CD8-positive, alpha-beta memory T cell (primary cell): ENCODE measurements around the gene HACD2. TPM values are rescaled to one million over a fixed set of nuclear protein-coding genes. Genes with fewer than 3 reads are reported as not detected.
"Not testable (repeated sequence)": the region's sequence is repeated elsewhere in the genome, so short reads cannot be mapped to it uniquely, and the experiment has no call there.

Source experiments
- CTCF ChIA-PET: fragments of 350-600 bp; sonication (Branson Sonifier 250); formaldehyde crosslinking; loops from one replicate; lab custom pipeline; 2021; ENCODE audit warnings: antibody characterized with exemption; lab: Charles Lee
- POLR2A ChIA-PET: fragments of 350-600 bp; sonication (Branson Sonifier 250); formaldehyde crosslinking; loops from one replicate; lab custom pipeline; 2021; ENCODE audit warnings: antibody characterized with exemption; lab: Charles Lee
- DNase-seq, 5 donors: peaks; one replicate each; pipeline versions ENCODE4 v3.0.0 to v3.0.0-alpha.2; 2020 to 2022; ENCODE audit warnings: mixed read lengths in 1 of 5
- H3K27ac ChIP-seq: one replicate; pipeline ENCODE4 v1.7.0; 2013; ENCODE audit warnings: low read depth, mild to moderate bottlenecking, low read length, moderate library complexity
- H3K27me3 ChIP-seq: 2 replicates; pipeline ENCODE4 v1.7.0; 2013; ENCODE audit warnings: low read length, mild to moderate bottlenecking; ENCODE audit not compliant: insufficient read depth, poor library complexity, severe bottlenecking
- H3K36me3 ChIP-seq: 2 replicates; pipeline ENCODE4 v1.7.0; 2013; ENCODE audit warnings: mild to moderate bottlenecking, low read length, moderate library complexity; ENCODE audit not compliant: insufficient read depth
- H3K4me1 ChIP-seq: 2 replicates; pipeline ENCODE4 v1.7.0; 2013; ENCODE audit warnings: mild to moderate bottlenecking, low read length, moderate library complexity; ENCODE audit not compliant: insufficient read depth
- H3K4me3 ChIP-seq: 2 replicates; pipeline ENCODE4 v1.7.0; 2013; ENCODE audit warnings: mild to moderate bottlenecking, low read length
- H3K9me3 ChIP-seq: 2 replicates; pipeline ENCODE4 v1.7.0; 2013; ENCODE audit warnings: mild to moderate bottlenecking, low read length
- H3K27ac Mint-ChIP-seq, 8 donors: one replicate each; pipeline ENCODE4 v1.8.0; 2020 to 2021; ENCODE audit warnings: mixed read lengths in 8 of 8, mild to moderate bottlenecking in 6 of 8, inconsistent platforms in 3 of 8, moderate library complexity in 3 of 8
- H3K27me3 Mint-ChIP-seq, 2 donors: one replicate each; pipeline ENCODE4 v1.8.0; 2020 to 2021; ENCODE audit warnings: mixed read lengths in 2 of 2, mild to moderate bottlenecking in 1 of 2, moderate library complexity in 1 of 2
- H3K36me3 Mint-ChIP-seq, 3 donors: one replicate each; pipeline ENCODE4 v1.8.0; 2020 to 2021; ENCODE audit warnings: mixed read lengths in 3 of 3, inconsistent platforms in 1 of 3, mild to moderate bottlenecking in 1 of 3
- H3K4me1 Mint-ChIP-seq, 3 donors: one replicate each; pipeline ENCODE4 v1.8.0; 2020 to 2021; ENCODE audit warnings: mixed read lengths in 3 of 3, inconsistent platforms in 1 of 3, mild to moderate bottlenecking in 1 of 3
- H3K4me3 Mint-ChIP-seq, 7 donors: one replicate each; pipeline ENCODE4 v1.8.0; 2020 to 2021; ENCODE audit warnings: mixed read lengths in 7 of 7, mild to moderate bottlenecking in 6 of 7, moderate library complexity in 4 of 7, inconsistent platforms in 2 of 7
- H3K9me3 Mint-ChIP-seq, 5 donors: one replicate each; pipeline ENCODE4 v1.8.0; 2020 to 2022; ENCODE audit warnings: mixed read lengths in 5 of 5, mild to moderate bottlenecking in 3 of 5, moderate library complexity in 2 of 5, inconsistent platforms in 1 of 5
- polyA plus RNA-seq: library from polyadenylated mRNA; unstranded; fragments of 300-500 nt; fragmentation: Illumina TruSeq; gene quantifications from one replicate; pipeline ENCODE4 v1.2.3, GENCODE V29; 2021
- total RNA-seq, 2 experiments: library from RNA; stranded (reverse); gene quantifications; one replicate each; pipeline ENCODE4 v1.2.3, GENCODE V29; 2021

Gene HACD2
- total and polyA plus RNA-seq, 3 experiments from 2014 or later = 25.9 to 33.3 (median 33.0) TPM

DNA sequence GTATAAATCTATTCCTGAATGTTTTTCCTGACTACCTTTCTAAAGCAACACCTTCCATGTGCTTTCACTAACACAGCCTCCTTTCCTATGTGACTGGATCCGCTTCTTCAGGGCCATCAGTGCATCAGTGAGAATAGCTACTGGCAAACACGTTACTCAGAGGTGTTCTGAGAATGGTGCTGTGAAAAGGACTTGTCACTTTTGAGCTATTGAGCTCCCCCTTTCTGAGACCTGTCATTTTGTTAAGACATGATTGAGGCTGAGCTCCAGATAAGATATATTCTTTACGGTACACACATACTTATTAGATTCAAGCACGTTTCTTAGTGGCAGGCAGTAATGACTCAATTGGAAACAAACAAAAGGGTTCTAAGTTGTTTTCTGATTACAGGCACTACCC is 90.9 kb downstream of the HACD2 start:
- Mint-ChIP-seq H3K4me3 (peak overlapping the region in 1 of 7 donors; percentile 9), H3K27me3 (no peaks in the 10 kb centered on the region), H3K9me3 (no peaks in the 10 kb centered on the region), H3K27ac (peak overlapping the region in 3 of 8 donors; percentile 44 to 68 (median 50)), H3K4me1 (peaks cover 23 to 37% (median 33%) of the 10 kb centered on the region in 3 donors), H3K36me3 (peaks cover 9 to 57% (median 22%) of the 10 kb centered on the region in 3 donors)
- Histone ChIP-seq H3K36me3 (peaks cover 4% of the 10 kb centered on the region), H3K27me3 (no peaks in the 10 kb centered on the region), H3K4me3 (no peak overlapping the region), H3K27ac (no peak overlapping the region), H3K9me3 (no peaks in the 10 kb centered on the region), H3K4me1 (peaks cover 8% of the 10 kb centered on the region)
- ChIA-PET POLR2A (interaction anchor here (0.6 kb wide), 2 partner anchors 90 to 1110 kb away, joined by 3 read pairs; partner anchors contain the start of gene FAM162A), CTCF (interaction anchor here (0.9 kb wide), 1 partner anchor 11 kb away, joined by 3 read pairs; no protein-coding TSS in a partner anchor)
- DNase-seq = no peak

DNA sequence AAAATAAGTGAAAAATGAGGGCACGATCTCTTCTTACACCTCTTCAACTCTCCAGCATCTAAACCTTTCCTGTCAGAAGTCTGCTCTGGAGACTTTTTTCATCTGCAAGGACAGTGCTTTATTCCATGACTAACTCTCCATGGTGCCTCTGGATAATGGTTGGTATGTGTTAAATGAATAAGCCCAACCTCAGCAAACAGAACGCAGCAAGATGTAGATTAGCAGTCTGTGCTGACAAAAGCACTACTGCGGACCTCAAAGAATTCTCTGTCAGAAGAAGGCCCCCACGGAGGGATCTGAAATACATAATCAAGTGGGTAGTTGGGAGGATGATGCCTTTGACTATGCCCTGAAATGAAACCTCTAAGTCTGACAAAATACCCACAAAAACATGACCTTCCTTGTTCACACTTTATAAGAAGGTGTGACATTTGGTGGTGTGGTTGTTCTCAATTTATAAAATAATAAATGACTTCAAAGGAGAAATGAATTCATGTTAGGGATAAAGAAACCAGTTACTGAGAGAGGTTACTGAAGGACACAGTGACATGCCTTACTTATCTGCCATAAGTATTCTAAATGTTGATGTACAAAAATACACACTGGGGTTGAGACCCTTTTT is 92.8 kb downstream of the HACD2 start:
- peaks cover 7 to 41% (median 15%) of the 10 kb centered on the region in 3 donors for H3K36me3 Mint-ChIP-seq

DNA sequence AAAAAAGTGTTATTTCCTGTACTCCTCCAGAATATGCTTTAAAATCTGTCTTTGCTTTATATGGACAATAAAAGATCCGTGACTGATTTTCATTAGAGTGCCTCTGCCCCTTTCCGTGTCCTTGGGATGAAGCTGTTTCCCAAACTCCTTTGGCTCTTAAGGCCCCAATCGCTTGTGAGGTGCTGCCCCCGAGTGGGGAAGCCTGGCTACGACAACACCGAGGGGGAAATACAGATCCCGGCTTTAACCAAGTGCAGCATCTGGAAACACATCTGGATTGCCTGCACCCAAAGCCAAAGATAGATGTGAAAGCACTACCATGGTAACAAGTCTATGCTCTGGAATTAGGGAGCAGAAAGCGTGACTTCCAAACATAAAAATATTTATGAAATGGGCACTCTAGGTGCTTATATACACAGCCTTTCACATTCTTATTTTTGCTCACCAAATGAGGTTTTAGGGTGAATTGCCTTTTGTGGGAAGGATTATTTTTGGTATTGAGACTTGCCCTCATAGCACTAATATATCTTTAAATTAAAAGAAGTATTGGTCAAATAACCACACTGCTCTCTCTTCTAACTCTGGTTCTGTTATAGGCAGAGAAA is 95.4 kb downstream of the HACD2 start:
- H3K36me3 Mint-ChIP-seq = peaks cover 0 to 22% (median 10%) of the 10 kb centered on the region in 3 donors
- H3K27ac Mint-ChIP-seq = no peak overlapping the region
- peaks cover 23 to 40% (median 33%) of the 10 kb centered on the region in 3 donors for H3K4me1 Mint-ChIP-seq
- H3K36me3 ChIP-seq = no peaks in the 10 kb centered on the region
- H3K27me3 ChIP-seq = no peaks in the 10 kb centered on the region
- no peak overlapping the region for H3K4me3 Mint-ChIP-seq
- peak in 3 of 5 donors; percentile 8 to 13 (median 10) for DNase-seq
- H3K27me3 Mint-ChIP-seq = peaks cover 0 to under 1% of the 10 kb centered on the region in 2 donors
- no peaks in the 10 kb centered on the region for H3K9me3 Mint-ChIP-seq
- H3K4me3 ChIP-seq = no peak overlapping the region
- POLR2A ChIA-PET = no interaction called here
- H3K4me1 ChIP-seq = peaks cover 8% of the 10 kb centered on the region
- CTCF ChIA-PET = interaction anchor here (0.7 to 1.4 kb wide), 4 partner anchors 10 to 50 kb away, joined by 3 to 4 read pairs (median 3); no protein-coding TSS in a partner anchor
- H3K9me3 ChIP-seq = no peaks in the 10 kb centered on the region
- H3K27ac ChIP-seq = no peak overlapping the region

More for the DNA sequence above, 92.8 kb downstream of the HACD2 start:
- Histone ChIP-seq H3K4me3 (no peak overlapping the region), H3K27me3 (no peaks in the 10 kb centered on the region), H3K27ac (no peak overlapping the region), H3K9me3 (no peaks in the 10 kb centered on the region), H3K4me1 (peaks cover 8% of the 10 kb centered on the region), H3K36me3 (peaks cover 4% of the 10 kb centered on the region)
- peak in 1 of 5 donors; percentile 70 for DNase-seq
- Mint-ChIP-seq H3K4me1 (peaks cover 23 to 43% (median 33%) of the 10 kb centered on the region in 3 donors), H3K27me3 (no peaks in the 10 kb centered on the region), H3K27ac (peak overlapping the region; percentile 20 to 94 (median 89)), H3K4me3 (peak overlapping the region in 6 of 7 donors; percentile 34 to 63 (median 56)), H3K9me3 (no peaks in the 10 kb centered on the region)
- ChIA-PET POLR2A (no interaction called here), CTCF (interaction anchor here (1.6 kb wide), 1 partner anchor 10 kb away, joined by 7 read pairs; no protein-coding TSS in a partner anchor)

DNA sequence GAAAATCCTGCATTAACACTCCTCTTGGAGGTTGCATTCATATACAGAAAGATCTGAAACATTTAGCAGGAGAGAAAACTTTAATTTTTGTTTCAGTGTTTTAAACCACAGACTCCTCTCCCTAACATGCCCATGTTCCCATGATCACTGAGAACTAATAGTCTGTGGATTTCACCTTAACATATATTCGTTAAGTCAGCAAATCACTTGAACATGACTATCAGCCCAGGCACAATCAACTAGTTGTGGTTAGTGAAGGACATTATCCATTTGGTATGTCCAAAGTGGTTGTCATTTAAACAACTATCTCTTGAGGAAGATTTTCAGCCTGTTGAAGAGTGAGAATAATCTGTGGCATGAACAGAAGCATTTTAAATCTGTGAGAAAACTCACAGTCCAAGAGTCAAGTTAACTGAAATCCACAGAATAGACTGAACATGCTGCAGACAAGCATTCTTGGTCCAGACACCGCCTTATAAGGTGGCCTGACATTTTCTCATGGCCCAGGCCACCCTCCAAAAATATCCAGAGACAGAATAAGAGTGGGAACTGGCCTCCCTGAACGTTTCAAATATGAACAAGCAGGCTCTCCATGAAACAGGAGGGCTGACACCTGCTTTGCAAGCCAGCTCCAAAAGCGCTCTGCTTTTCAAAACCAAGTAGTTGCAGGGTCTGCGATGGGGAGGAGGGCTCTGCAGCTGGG is 96.1 kb downstream of the HACD2 start:
- Mint-ChIP-seq H3K9me3 (no peaks in the 10 kb centered on the region), H3K27me3 (peaks cover 1 to 4% of the 10 kb centered on the region in 2 donors), H3K36me3 (peaks cover 0 to 16% (median 6%) of the 10 kb centered on the region in 3 donors), H3K4me1 (peaks cover 20 to 34% (median 29%) of the 10 kb centered on the region in 3 donors), H3K27ac (peak overlapping the region in 1 of 8 donors; percentile 21), H3K4me3 (no peak overlapping the region)
- H3K27me3 ChIP-seq = no peaks in the 10 kb centered on the region
- H3K27ac ChIP-seq = no peak overlapping the region
- H3K4me1 ChIP-seq = peaks cover 8% of the 10 kb centered on the region
- no peaks in the 10 kb centered on the region for H3K36me3 ChIP-seq
- no peak overlapping the region for H3K4me3 ChIP-seq
- ChIA-PET CTCF (interaction anchor here (0.7 to 1.4 kb wide), 4 partner anchors 9 to 50 kb away, joined by 3 to 4 read pairs (median 3); no protein-coding TSS in a partner anchor), POLR2A (no interaction called here)
- no peaks in the 10 kb centered on the region for H3K9me3 ChIP-seq
- no peak for DNase-seq

DNA sequence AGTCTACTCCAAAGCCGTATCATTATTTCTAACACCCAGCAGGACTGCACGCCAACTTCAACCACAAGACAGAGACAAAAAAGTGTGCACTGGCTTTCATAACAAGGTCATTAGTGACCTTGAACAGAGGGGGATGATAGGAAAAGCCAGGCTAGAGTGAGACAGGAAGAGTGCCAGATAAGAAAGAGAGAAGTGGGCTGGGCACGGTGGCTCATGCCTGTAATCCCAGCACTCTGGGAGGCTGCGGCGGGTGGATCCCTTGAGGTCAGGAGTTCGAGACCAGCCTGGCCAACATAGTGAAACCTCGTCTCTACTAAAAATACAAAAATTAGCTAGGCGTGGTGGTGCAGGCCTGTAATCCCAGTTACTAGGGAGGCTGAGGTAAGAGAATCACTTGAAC is 97.8 kb downstream of the HACD2 start:
- H3K27me3 Mint-ChIP-seq, CTCF ChIA-PET, H3K27me3 ChIP-seq, H3K27ac ChIP-seq, H3K9me3 Mint-ChIP-seq, H3K4me3 ChIP-seq, POLR2A ChIA-PET, DNase-seq, H3K27ac Mint-ChIP-seq, H3K36me3 ChIP-seq, H3K36me3 Mint-ChIP-seq, H3K9me3 ChIP-seq, H3K4me1 ChIP-seq, H3K4me3 Mint-ChIP-seq: not testable (repeated sequence)
- H3K4me1 Mint-ChIP-seq = peaks cover 10 to 20% (median 15%) of the 10 kb centered on the region in 3 donors

DNA sequence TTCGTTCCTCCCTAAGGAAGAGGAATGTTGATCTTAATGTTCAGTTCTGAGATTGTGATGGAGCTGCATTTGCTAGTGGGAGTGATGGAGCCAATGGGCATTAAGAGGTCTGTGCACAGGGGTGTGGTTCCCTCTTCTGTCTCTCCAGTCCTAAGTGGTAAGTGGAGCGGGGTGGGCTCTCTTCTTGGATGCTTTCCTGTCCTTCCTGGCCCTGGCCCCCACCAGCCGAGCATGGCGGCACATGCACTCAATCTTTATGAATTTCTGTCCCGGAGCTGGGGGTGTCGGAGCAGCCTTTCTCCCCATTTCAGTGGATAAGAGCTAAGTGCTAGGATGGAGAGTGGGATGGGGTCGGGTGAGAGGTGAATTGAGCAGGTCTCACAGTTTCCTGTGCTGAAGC is 98.4 kb downstream of the HACD2 start:
- Histone ChIP-seq H3K27me3 (no peaks in the 10 kb centered on the region), H3K27ac (no peak overlapping the region), H3K36me3 (no peaks in the 10 kb centered on the region), H3K4me3 (no peak overlapping the region), H3K9me3 (no peaks in the 10 kb centered on the region), H3K4me1 (no peaks in the 10 kb centered on the region)
- Mint-ChIP-seq H3K4me1 (peaks cover 6 to 16% (median 9%) of the 10 kb centered on the region in 3 donors), H3K4me3 (no peak overlapping the region), H3K9me3 (no peaks in the 10 kb centered on the region), H3K36me3 (peaks cover 0 to 10% (median 0%) of the 10 kb centered on the region in 3 donors), H3K27me3 (peaks cover 6% of the 10 kb centered on the region in 2 donors), H3K27ac (no peak overlapping the region)
- CTCF ChIA-PET = no interaction called here
- DNase-seq = no peak
- POLR2A ChIA-PET = no interaction called here

DNA sequence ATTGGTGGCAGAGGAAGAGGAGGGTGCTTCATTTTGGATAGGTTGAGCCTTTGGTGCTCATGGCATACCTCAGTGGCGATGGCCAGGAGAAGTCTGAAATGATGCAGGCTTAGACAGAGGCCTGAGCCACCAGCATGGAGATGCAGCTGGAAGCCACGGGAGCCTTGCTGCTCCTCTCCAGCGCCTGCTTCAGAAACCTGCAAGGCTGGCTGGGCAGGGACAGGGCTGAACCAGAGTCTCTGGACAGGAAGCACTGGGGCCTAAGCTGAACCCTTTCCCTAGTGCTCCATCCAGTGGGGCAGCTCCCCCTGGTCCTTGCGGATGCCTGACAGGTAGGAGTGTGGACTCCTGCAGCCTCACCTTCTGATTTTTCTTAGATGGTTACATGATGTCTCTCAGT is 99.3 kb downstream of the HACD2 start:
- no peak overlapping the region for H3K27ac ChIP-seq
- no peaks in the 10 kb centered on the region for H3K36me3 ChIP-seq
- ChIA-PET POLR2A (no interaction called here), CTCF (no interaction called here)
- no peaks in the 10 kb centered on the region for H3K9me3 ChIP-seq
- peaks cover 8 to 13% of the 10 kb centered on the region in 2 donors for H3K27me3 Mint-ChIP-seq
- H3K27ac Mint-ChIP-seq = no peak overlapping the region
- DNase-seq = no peak
- peaks cover 0 to 3% (median 0%) of the 10 kb centered on the region in 3 donors for H3K36me3 Mint-ChIP-seq
- H3K4me3 ChIP-seq = no peak overlapping the region
- no peak overlapping the region for H3K4me3 Mint-ChIP-seq
- H3K4me1 ChIP-seq = no peaks in the 10 kb centered on the region
- no peaks in the 10 kb centered on the region for H3K27me3 ChIP-seq
- peaks cover 3 to 11% (median 5%) of the 10 kb centered on the region in 3 donors for H3K4me1 Mint-ChIP-seq
- H3K9me3 Mint-ChIP-seq = no peaks in the 10 kb centered on the region
